B cell (primary cell): ENCODE measurements around the gene TTC23L. TPM values are rescaled to one million over a fixed set of nuclear protein-coding genes. Genes with fewer than 3 reads are reported as not detected.

Source experiments
- ATAC-seq: fragments of 200-7000 bp; cut with Tn5 transposase; one replicate; pipeline ENCODE4 v1.10.0; 2021; ENCODE audit warnings: low read depth, mild to moderate bottlenecking, moderate number of reproducible peaks, moderate library complexity
- CTCF ChIA-PET: fragments of 350-600 bp; sonication (Branson Sonifier 250); formaldehyde crosslinking; loops from one replicate; lab custom pipeline; 2021; ENCODE audit warnings: antibody characterized with exemption, inconsistent platforms; lab: Charles Lee
- POLR2A ChIA-PET: fragments of 350-600 bp; sonication (Branson Sonifier 250); formaldehyde crosslinking; loops from one replicate; lab custom pipeline; 2021; ENCODE audit warnings: antibody characterized with exemption; lab: Charles Lee
- DNase-seq: peaks from one replicate; pipeline ENCODE4 v3.0.0; 2013
- H2AFZ ChIP-seq: 2 replicates; pipeline ENCODE4 v1.6.1; 2012; ENCODE audit warnings: mild to moderate bottlenecking, low read depth, low read length; ENCODE audit not compliant: insufficient read depth, poor library complexity, severe bottlenecking
- H3K27ac ChIP-seq, 2 donors: 1 replicate in 1 of 2; 2 replicates in 1 of 2; pipeline ENCODE4 v1.5.1; 2012 to 2013; ENCODE audit warnings: low read length in 2 of 2, mild to moderate bottlenecking in 2 of 2, moderate library complexity in 1 of 2
- H3K27me3 ChIP-seq, 4 experiments: fragments of 200-600 bp in 1 of 4; sonication (generic) in 1 of 4; replicated peaks in 1 of 4; 1 replicate in 2 of 4; 2 replicates in 2 of 4; pipeline versions ENCODE4 v1.6.1 to v1.7.0; 2013 to 2016; ENCODE audit warnings: low read length in 3 of 4, mild to moderate bottlenecking in 2 of 4, mixed read lengths in 1 of 4, moderate library complexity in 1 of 4; ENCODE audit not compliant: insufficient read depth in 4 of 4, control insufficient read depth in 3 of 4; ENCODE audit errors: control extremely low read depth in 1 of 4
- H3K36me3 ChIP-seq, 2 experiments: replicated peaks in 1 of 2; 1 replicate in 1 of 2; 2 replicates in 1 of 2; pipeline versions ENCODE4 v1.6.1 to v1.7.1; 2013; ENCODE audit warnings: low read length in 1 of 2; ENCODE audit not compliant: insufficient read depth in 2 of 2, control insufficient read depth in 1 of 2; ENCODE audit errors: control extremely low read depth in 1 of 2, extremely low read depth in 1 of 2
- H3K4me1 ChIP-seq, 2 donors: fragments of 200-600 bp in 1 of 2; sonication (generic) in 1 of 2; 1 replicate in 1 of 2; 2 replicates in 1 of 2; pipeline versions ENCODE4 v1.5.1 to v1.6.1; 2013 to 2017; ENCODE audit warnings: low read length in 2 of 2; ENCODE audit not compliant: control insufficient read depth in 2 of 2, insufficient read depth in 2 of 2
- H3K4me2 ChIP-seq: replicated peaks from 2 replicates; pipeline ENCODE3; 2012; ENCODE audit warnings: mild to moderate bottlenecking, low read depth, low read length; ENCODE audit not compliant: poor library complexity, severe bottlenecking
- H3K4me3 ChIP-seq, 5 experiments: fragments of 200-600 bp in 1 of 5; sonication (generic) in 1 of 5; 1 replicate in 3 of 5; 2 replicates in 2 of 5; pipeline versions ENCODE4 v1.5.1 to v1.7.0; 2011 to 2016; ENCODE audit warnings: low read length in 4 of 5, mild to moderate bottlenecking in 4 of 5, low read depth in 2 of 5, control low read depth in 1 of 5, moderate library complexity in 1 of 5; ENCODE audit not compliant: insufficient read depth in 1 of 5; ENCODE audit errors: control extremely low read depth in 1 of 5, extremely low read depth in 1 of 5
- H3K79me2 ChIP-seq: fragments of 200-600 bp; sonication (generic); one replicate; pipeline ENCODE4 v1.6.0; 2016; ENCODE audit warnings: low read length; ENCODE audit not compliant: control insufficient read depth, insufficient read depth
- H3K9ac ChIP-seq: fragments of 200-600 bp; sonication (generic); 2 replicates; pipeline ENCODE4 v1.6.1; 2017; ENCODE audit warnings: mild to moderate bottlenecking, low read length, moderate library complexity
- H3K9me3 ChIP-seq, 3 donors: one replicate each; pipeline versions ENCODE4 v1.6.1 to v1.7.1; 2013; ENCODE audit warnings: low read length in 2 of 3; ENCODE audit not compliant: control insufficient read depth in 2 of 3, insufficient read depth in 1 of 3; ENCODE audit errors: control extremely low read depth in 1 of 3
- H4K20me1 ChIP-seq: 2 replicates; pipeline ENCODE4 v1.6.0; 2012; ENCODE audit warnings: mild to moderate bottlenecking, low read length; ENCODE audit not compliant: insufficient read depth, control insufficient read depth, poor library complexity, severe bottlenecking
- H3K27ac Mint-ChIP-seq: one replicate; pipeline ENCODE4 v1.8.0; 2021; ENCODE audit warnings: mixed read lengths
- H3K27me3 Mint-ChIP-seq: one replicate; pipeline ENCODE4 v1.8.0; 2021; ENCODE audit warnings: mixed read lengths
- H3K4me1 Mint-ChIP-seq: one replicate; pipeline ENCODE4 v1.8.0; 2021; ENCODE audit warnings: mixed read lengths
- H3K4me3 Mint-ChIP-seq: one replicate; pipeline ENCODE4 v1.8.0; 2021; ENCODE audit warnings: mixed read lengths
- H3K9me3 Mint-ChIP-seq: one replicate; pipeline ENCODE4 v1.8.0; 2022; ENCODE audit warnings: mixed read lengths; ENCODE audit not compliant: insufficient read depth
- CTCF ChIP-seq: fragments of 200-600 bp; IDR thresholded peaks from one replicate; pipeline ENCODE4 v1.8.0; 2022; ENCODE audit warnings: antibody characterized with exemption, mild to moderate bottlenecking
- EZH2 ChIP-seq: IDR thresholded peaks from 2 replicates; pipeline ENCODE4 v1.6.1; 2012; ENCODE audit warnings: borderline replicate concordance, low read depth, mild to moderate bottlenecking, moderate library complexity, low read length; ENCODE audit not compliant: insufficient read depth, poor library complexity, severe bottlenecking
- WGBS: methylation state at CpG from one replicate; pipeline ENCODE4 v1.1.5; 2013; ENCODE audit warnings: missing lambda C conversion rate; ENCODE audit not compliant: insufficient coverage; 5-methylcytosine and 5-hydroxymethylcytosine counted together
- intact Hi-C: fragments of 100-400 bp; cut with micrococcal nuclease; formaldehyde crosslinking; loops from one replicate; pipeline ENCODE4 v1.10.0; 2022
- polyA plus RNA-seq: library from polyadenylated mRNA; depleted of rRNA; stranded (reverse); fragments of >200 nt; gene quantifications from 2 replicates; pipeline ENCODE4 v1.2.3, GENCODE V29; 2012
- total RNA-seq, 2 donors: library from RNA; stranded (reverse); fragments of 120-200 nt in 1 of 2; gene quantifications; 1 replicate in 1 of 2; 2 replicates in 1 of 2; pipeline versions ENCODE4 v1.2.3 to v1.2.4, GENCODE V29; 2013 to 2022

TTC23L gene
- total and polyA plus RNA-seq, 2 donors (not counting 1 experiment from before 2014, with no cell fraction given): 0.03 to 0.15 TPM

GRCh38 chr5:34848230-34848629, 9.3 kb downstream of the TTC23L start:
- H3K4me3 Mint-ChIP-seq: no peak overlapping the region
- no peaks in the 10 kb centered on the region for H3K9me3 ChIP-seq
- H3K27ac ChIP-seq: no peak overlapping the region
- no peaks in the 10 kb centered on the region for H4K20me1 ChIP-seq
- H3K9ac ChIP-seq: no peak overlapping the region
- H3K4me1 Mint-ChIP-seq: no peaks in the 10 kb centered on the region
- no peaks in the 10 kb centered on the region for H3K27me3 ChIP-seq
- intact Hi-C loops: no loop called here
- no peaks in the 10 kb centered on the region for H3K79me2 ChIP-seq
- DNase-seq (no peak), ATAC-seq (no peak)
- no peak overlapping the region for H3K4me3 ChIP-seq
- H3K27me3 Mint-ChIP-seq: peaks cover 7% of the 10 kb centered on the region
- ChIA-PET POLR2A (no interaction called here), CTCF (interaction anchor here (0.6 to 1.2 kb wide), 3 partner anchors 9 to 50 kb away, joined by 3 to 5 read pairs (median 3); partner anchors contain the start of gene TTC23L)
- WGBS: no CpG with 5 or more reads among the region's 2 CpGs
- H3K4me1 ChIP-seq: no peaks in the 10 kb centered on the region
- no peaks in the 10 kb centered on the region for H3K36me3 ChIP-seq
- no peak for TF ChIP-seq CTCF
- no peak for TF ChIP-seq EZH2
- H3K4me2 ChIP-seq: no peak overlapping the region
- no peak overlapping the region for H2AFZ ChIP-seq
- H3K9me3 Mint-ChIP-seq: no peaks in the 10 kb centered on the region
- no peak overlapping the region for H3K27ac Mint-ChIP-seq

- H3K4me3 ChIP-seq: no peak overlapping the region
- H3K79me2 ChIP-seq: no peaks in the 10 kb centered on the region
- no peaks in the 10 kb centered on the region for H3K36me3 ChIP-seq
- no peak for ATAC-seq
- H4K20me1 ChIP-seq: no peaks in the 10 kb centered on the region
- peaks cover 0 to under 1% of the 10 kb centered on the region in 2 donors for H3K4me1 ChIP-seq
- DNase-seq: no peak
- Mint-ChIP-seq H3K27me3 (peaks cover 7% of the 10 kb centered on the region), H3K4me1 (peaks cover 2% of the 10 kb centered on the region), H3K9me3 (no peaks in the 10 kb centered on the region), H3K27ac (no peak overlapping the region), H3K4me3 (no peak overlapping the region)
- POLR2A ChIA-PET: no interaction called here
- CTCF ChIA-PET: interaction anchor here (1.0 kb wide), 1 partner anchor 9 kb away, joined by 3 read pairs; no protein-coding TSS in a partner anchor
- no peaks in the 10 kb centered on the region for H3K27me3 ChIP-seq
- no peak overlapping the region for H3K9ac ChIP-seq
- H3K27ac ChIP-seq: no peak overlapping the region
- WGBS: no CpG with 5 or more reads among the region's 3 CpGs
- H3K9me3 ChIP-seq: no peaks in the 10 kb centered on the region
- no peak overlapping the region for H3K4me2 ChIP-seq
- intact Hi-C loops: no loop called here
- H2AFZ ChIP-seq: no peak overlapping the region
- TF ChIP-seq EZH2 (no peak), CTCF (no peak)
These were observed 10.3 kb downstream of the TTC23L start for GRCh38 chr5:34849253-34849652.
